Measurements from ENCODE around the gene SRGAP1. TPM values are rescaled to one million over a fixed set of nuclear protein-coding genes. Genes with fewer than 3 reads are reported as not detected.
A peak's percentile ranks its signal among the peaks of the same experiment; 100 is the strongest.

SRGAP1 gene
- total and polyA plus RNA-seq, 2 of the 4 experiments (the other 2 are of a cell fraction), result 10.0 to 10.2 TPM

- no CpG with 5 or more reads among the region's 2 CpGs for WGBS, 2 experiments (ENCODE audit: extremely low coverage in 2 of 2, insufficient read length in 1 of 2)
- POLR2A ChIA-PET (ENCODE audit: unreplicated experiment), result no interaction called here
Measured at GRCh38 chr12:63928305-63928704, 83.8 kb downstream of the SRGAP1 start.

More at GRCh38 chr12:63928305-63928704, 83.8 kb downstream of the SRGAP1 start:
- H3K9ac ChIP-seq (ENCODE audit: low read depth, low read length), result no peak overlapping the region
- DNase-seq (no peak), ATAC-seq (ENCODE audit: low read depth) (no peak)
- H3K23ac ChIP-seq (ENCODE audit: low read depth, low read length), result no peak overlapping the region
- H3K4ac ChIP-seq (ENCODE audit: low read depth, low read length), result peak overlapping the region; percentile 6; the same call in 1 of the 2 replicates
- H2BK120ac ChIP-seq (ENCODE audit: low read depth, low read length), result no peak overlapping the region
- peaks cover 16% of the 10 kb centered on the region; the same call in 1 of the 2 replicates for H4K20me1 ChIP-seq (ENCODE audit: insufficient read depth, low read length)
- no peaks in the 10 kb centered on the region for H3K9me3 ChIP-seq (ENCODE audit: control insufficient read depth, insufficient read depth, low read length)
- peaks cover 21 to 63% of the 10 kb centered on the region in 2 experiments; a peak in 3 of 4 replicates for H3K79me1 ChIP-seq (ENCODE audit: low read depth in 1 of 2, low read length in 2 of 2)
- in situ Hi-C loops (cut with MboI; ENCODE audit: low sequenced_read_pairs), result no loop called here
- CTCF ChIA-PET, result no interaction called here
- no peak overlapping the region for H4K5ac ChIP-seq (ENCODE audit: low read depth, low read length)
- H3K27ac ChIP-seq (ENCODE audit: insufficient read depth, low read length), result no peak overlapping the region
- H4K8ac ChIP-seq (ENCODE audit: low read depth in 2 of 2, low read length in 2 of 2), result no peak overlapping the region
- H4K91ac ChIP-seq (ENCODE audit: insufficient read depth, low read depth, low read length), result no peak overlapping the region
- TF ChIP-seq MAZ (IDR thresholded peaks at IDR 0.05; ENCODE audit: borderline replicate concordance, low read depth, low read length), result no peak
- TF ChIP-seq SMC3 (IDR thresholded peaks at IDR 0.05; ENCODE audit: low read depth, low read length), result no peak
- no peak for TF ChIP-seq CTCF (conservative IDR thresholded peaks at IDR 0.05; ENCODE audit: low read depth, low read length)
- no peak for TF ChIP-seq RFX5 (IDR thresholded peaks at IDR 0.05; ENCODE audit: low read depth, low read length)
- no peak for TF ChIP-seq POLR2A (IDR thresholded peaks at IDR 0.05; ENCODE audit: low read depth, low read length)
- TF ChIP-seq USF2 (IDR thresholded peaks at IDR 0.05; ENCODE audit: low read depth, low read length), result no peak
- TF ChIP-seq CHD1 (IDR thresholded peaks at IDR 0.05; ENCODE audit: low read depth, low read length), result no peak
- TF ChIP-seq BHLHE40 (IDR thresholded peaks at IDR 0.05; ENCODE audit: low read depth, low read length), result no peak
- no peak for TF ChIP-seq ELK1 (IDR thresholded peaks at IDR 0.05; ENCODE audit: borderline replicate concordance, low read depth, low read length)
- no peak for TF ChIP-seq MXI1 (IDR thresholded peaks at IDR 0.05; ENCODE audit: borderline replicate concordance, low read depth, low read length)
- no peak for TF ChIP-seq NFE2L2 (IDR thresholded peaks at IDR 0.05; ENCODE audit: low read depth, low read length)
- TF ChIP-seq CEBPB (IDR thresholded peaks at IDR 0.05; ENCODE audit: low read depth, low read length), result no peak
- TF ChIP-seq FOS (IDR thresholded peaks at IDR 0.05; ENCODE audit: low read depth, low read length), result no peak
- TF ChIP-seq RCOR1 (IDR thresholded peaks at IDR 0.05; ENCODE audit: insufficient replicate concordance, low read length), result no peak
- no peak for TF ChIP-seq RAD21 (IDR thresholded peaks at IDR 0.05; ENCODE audit: low read length)
- no peak for TF ChIP-seq MAFK (IDR thresholded peaks at IDR 0.05; ENCODE audit: low read depth, low read length)
- H2AK9ac ChIP-seq (replicated peaks; ENCODE audit: low read depth, low read length, poor library complexity), result no peak overlapping the region
- peak overlapping the region; percentile 20 for H2BK5ac ChIP-seq (ENCODE audit: low read depth, low read length, poor library complexity, severe bottlenecking)
- H2BK15ac ChIP-seq (ENCODE audit: low read depth, low read length), result no peak overlapping the region
- peaks cover 7% of the 10 kb centered on the region for H3K9me1 ChIP-seq (ENCODE audit: insufficient read depth, low read length)
- H3K27me3 ChIP-seq (ENCODE audit: control insufficient read depth, insufficient read depth, low read length), result no peaks in the 10 kb centered on the region
- peaks cover 10% of the 10 kb centered on the region; the same call in 1 of the 2 replicates for H3K4me1 ChIP-seq (ENCODE audit: control insufficient read depth, insufficient read depth, low read length)
- H3K4me2 ChIP-seq (ENCODE audit: low read depth, low read length), result no peak overlapping the region
- no peak overlapping the region for H3K4me3 ChIP-seq (ENCODE audit: insufficient read depth, low read depth, low read length)
- no peak overlapping the region for H3K56ac ChIP-seq (ENCODE audit: extremely low read depth, insufficient read depth, low read length)
- H3K18ac ChIP-seq (ENCODE audit: low read depth, low read length), result no peak overlapping the region
- H2AFZ ChIP-seq (replicated peaks; ENCODE audit: low read length, poor library complexity), result no peak overlapping the region
- H2BK20ac ChIP-seq (ENCODE audit: low read depth, low read length), result no peak overlapping the region
- dilution Hi-C loops (cut with HindIII; ENCODE audit: low sequenced_read_pairs, unreplicated experiment), result no loop called here
- H3K36me3 ChIP-seq (ENCODE audit: control insufficient read depth, insufficient read depth, low read length), result peaks cover 2% of the 10 kb centered on the region; the same call in 1 of the 2 replicates
- H3K14ac ChIP-seq (replicated peaks; ENCODE audit: low read depth, low read length), result no peak overlapping the region
- H2AK5ac ChIP-seq (ENCODE audit: low read depth, low read length), result no peak overlapping the region
- intact Hi-C loops (cut with micrococcal nuclease), result no loop called here
- BruUV-seq (replicated peaks), result no TSS peak
